ENCODE results near the gene MROH8.

DNA sequence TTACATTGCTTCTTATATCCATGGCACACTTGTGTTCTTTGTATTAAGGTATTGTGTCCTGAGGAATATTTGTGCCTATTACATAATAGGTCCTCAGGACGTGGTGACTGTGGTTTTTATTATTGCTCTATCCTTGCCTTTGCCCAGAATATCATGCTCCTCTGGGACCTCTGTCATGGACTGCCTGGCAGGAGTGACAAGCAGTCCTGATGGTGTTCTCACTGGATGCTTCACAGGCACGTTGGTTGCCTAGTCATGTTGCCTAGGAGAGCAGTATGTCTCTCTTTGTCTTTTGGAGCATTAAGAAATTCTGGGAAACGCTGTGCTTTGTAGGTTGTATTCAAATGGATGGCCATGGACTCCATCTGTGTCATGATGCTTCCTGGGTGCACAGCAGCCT lies 24.7 kb upstream of the MROH8 start:
- TF ChIP-seq, protein P1, sequence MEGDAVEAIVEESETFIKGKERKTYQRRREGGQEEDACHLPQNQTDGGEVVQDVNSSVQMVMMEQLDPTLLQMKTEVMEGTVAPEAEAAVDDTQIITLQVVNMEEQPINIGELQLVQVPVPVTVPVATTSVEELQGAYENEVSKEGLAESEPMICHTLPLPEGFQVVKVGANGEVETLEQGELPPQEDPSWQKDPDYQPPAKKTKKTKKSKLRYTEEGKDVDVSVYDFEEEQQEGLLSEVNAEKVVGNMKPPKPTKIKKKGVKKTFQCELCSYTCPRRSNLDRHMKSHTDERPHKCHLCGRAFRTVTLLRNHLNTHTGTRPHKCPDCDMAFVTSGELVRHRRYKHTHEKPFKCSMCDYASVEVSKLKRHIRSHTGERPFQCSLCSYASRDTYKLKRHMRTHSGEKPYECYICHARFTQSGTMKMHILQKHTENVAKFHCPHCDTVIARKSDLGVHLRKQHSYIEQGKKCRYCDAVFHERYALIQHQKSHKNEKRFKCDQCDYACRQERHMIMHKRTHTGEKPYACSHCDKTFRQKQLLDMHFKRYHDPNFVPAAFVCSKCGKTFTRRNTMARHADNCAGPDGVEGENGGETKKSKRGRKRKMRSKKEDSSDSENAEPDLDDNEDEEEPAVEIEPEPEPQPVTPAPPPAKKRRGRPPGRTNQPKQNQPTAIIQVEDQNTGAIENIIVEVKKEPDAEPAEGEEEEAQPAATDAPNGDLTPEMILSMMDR (IDR thresholded peaks at IDR 0.05): no peak
- TF ChIP-seq POLR2A (IDR thresholded peaks at IDR 0.05): no peak
